ELF-1 (cell line): ENCODE data around the gene KCTD16.

Source experiments
- DNase-seq: peaks from one replicate; pipeline ENCODE4 v3.0.0-alpha.2; 2016; ENCODE audit warnings: low read depth, low spot score

The KCTD16 gene

GRCh38 chr5:144333336-144333920 is 162.8 kb downstream of the KCTD16 start:
- DNase-seq = no peak

- no peak for DNase-seq
Measured at GRCh38 chr5:144335561-144335960, 164.9 kb downstream of the KCTD16 start.

- no peak for DNase-seq
Measured at GRCh38 chr5:144336191-144336961, 165.7 kb downstream of the KCTD16 start.

GRCh38 chr5:144352330-144352729 is 181.7 kb downstream of the KCTD16 start:
- no peak for DNase-seq

- DNase-seq = no peak
Measured at GRCh38 chr5:144352732-144353317, 182.2 kb downstream of the KCTD16 start.

GRCh38 chr5:144356489-144356888 is 185.8 kb downstream of the KCTD16 start:
- DNase-seq = no peak

GRCh38 chr5:144361406-144361805 is 190.7 kb downstream of the KCTD16 start:
- no peak for DNase-seq

GRCh38 chr5:144365885-144366284 is 195.2 kb downstream of the KCTD16 start:
- no peak for DNase-seq

GRCh38 chr5:144367991-144368390 is 197.3 kb downstream of the KCTD16 start:
- no peak for DNase-seq

GRCh38 chr5:144368556-144368955 is 197.9 kb downstream of the KCTD16 start:
- DNase-seq = no peak

GRCh38 chr5:144369006-144369405 is 198.3 kb downstream of the KCTD16 start:
- no peak for DNase-seq

- DNase-seq = no peak
Measured at GRCh38 chr5:144370273-144370672, 199.6 kb downstream of the KCTD16 start.

- no peak for DNase-seq
Measured at GRCh38 chr5:144374637-144375036, 204.0 kb downstream of the KCTD16 start.

- DNase-seq = no peak
Measured at GRCh38 chr5:144377207-144377606, 206.5 kb downstream of the KCTD16 start.

GRCh38 chr5:144378681-144379080 is 208.0 kb downstream of the KCTD16 start:
- no peak for DNase-seq

GRCh38 chr5:144385597-144385996 is 214.9 kb downstream of the KCTD16 start:
- no peak for DNase-seq

GRCh38 chr5:144386315-144386714 is 215.6 kb downstream of the KCTD16 start:
- DNase-seq = no peak

- DNase-seq = peak; percentile 9
Measured at GRCh38 chr5:144390133-144390532, 219.5 kb downstream of the KCTD16 start.

- no peak for DNase-seq
Measured at GRCh38 chr5:144391044-144391443, 220.4 kb downstream of the KCTD16 start.

- no peak for DNase-seq
Measured at GRCh38 chr5:144393641-144394435, 223.2 kb downstream of the KCTD16 start.

- no peak for DNase-seq
Measured at GRCh38 chr5:144395704-144396103, 225.0 kb downstream of the KCTD16 start.

- no peak for DNase-seq
Measured at GRCh38 chr5:144403058-144403457, 232.4 kb downstream of the KCTD16 start.
